SIG-M5 treated with dmso at 0.1 percent for 504 hours (cell line): Measurements from ENCODE around the gene RHOBTB1.
"Not testable (repeated sequence)": the region's sequence is repeated elsewhere in the genome, so short reads cannot be mapped to it uniquely, and the experiment has no call there.

ENCODE experiments used
- DNase-seq: peaks from one replicate; lab custom pipeline; 2025; ENCODE audit not compliant: unreplicated experiment; lab: John Stamatoyannopoulos, UW

The RHOBTB1 gene

GRCh38 chr10:60907236-60907635 lies 36.7 kb downstream of the RHOBTB1 start:
- no peak for DNase-seq

GRCh38 chr10:60906825-60907224 lies 37.2 kb downstream of the RHOBTB1 start:
- not testable (repeated sequence) for DNase-seq

GRCh38 chr10:60906411-60906810 lies 37.6 kb downstream of the RHOBTB1 start:
- no peak for DNase-seq

GRCh38 chr10:60905580-60905979 lies 38.4 kb downstream of the RHOBTB1 start:
- no peak for DNase-seq

- DNase-seq = no peak
Observed at GRCh38 chr10:60903096-60903495, 40.9 kb downstream of the RHOBTB1 start.

DNA sequence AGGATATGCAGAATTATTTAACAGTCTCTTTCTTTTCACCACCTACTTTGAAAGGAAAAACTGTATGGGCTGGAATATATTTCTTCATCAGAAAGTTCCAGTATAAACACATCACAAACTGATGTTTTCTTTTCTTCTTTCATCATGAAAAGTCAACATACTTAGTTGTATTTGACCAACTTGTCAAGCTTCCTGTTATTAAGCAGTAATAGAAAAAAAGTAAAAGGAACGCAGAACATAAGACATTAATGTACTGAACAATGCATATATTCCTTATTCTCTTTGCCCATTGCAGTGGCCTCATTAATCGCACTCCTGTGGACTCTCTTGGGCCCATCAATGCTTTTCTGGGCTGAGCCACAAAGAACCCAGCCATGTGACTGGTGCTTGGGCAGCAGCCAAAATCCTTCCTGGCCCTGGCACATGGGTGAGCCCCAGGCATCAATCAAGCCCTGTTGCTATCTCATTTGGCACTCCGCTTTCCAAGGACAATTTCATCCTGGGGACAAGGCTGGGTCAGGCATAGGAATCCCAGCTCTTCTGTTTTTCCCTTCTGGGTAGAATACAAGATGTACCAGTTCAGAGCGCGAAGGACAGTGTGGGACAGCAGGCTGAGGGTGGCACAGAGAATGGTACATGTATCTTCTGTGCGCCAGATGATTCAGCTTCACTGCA lies 42.3 kb downstream of the RHOBTB1 start:
- no peak for DNase-seq

DNA sequence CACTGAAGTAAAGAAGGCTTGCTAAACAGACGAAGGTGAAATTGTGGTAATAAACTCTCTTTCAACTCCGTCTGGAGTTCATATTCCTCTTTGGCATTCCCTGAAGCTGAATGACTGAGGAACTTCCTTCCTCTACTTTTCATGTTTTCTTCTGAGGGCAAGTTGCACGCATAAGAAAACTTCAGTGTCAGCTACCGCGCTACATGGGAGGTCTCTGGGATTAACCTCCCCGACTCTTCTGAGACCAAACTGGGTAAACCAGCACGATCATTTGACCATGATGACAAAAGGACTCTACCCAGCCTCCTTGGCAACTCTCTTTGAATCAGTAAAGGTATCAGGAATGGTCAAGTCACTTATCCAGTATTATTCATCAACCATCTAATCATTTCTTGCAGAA lies 44.7 kb downstream of the RHOBTB1 start:
- DNase-seq = no peak

- DNase-seq = no peak
Observed at GRCh38 chr10:60898321-60898720, 45.7 kb downstream of the RHOBTB1 start.

GRCh38 chr10:60896810-60897209 lies 47.2 kb downstream of the RHOBTB1 start:
- no peak for DNase-seq

GRCh38 chr10:60896033-60896432 lies 48.0 kb downstream of the RHOBTB1 start:
- DNase-seq = no peak

DNA sequence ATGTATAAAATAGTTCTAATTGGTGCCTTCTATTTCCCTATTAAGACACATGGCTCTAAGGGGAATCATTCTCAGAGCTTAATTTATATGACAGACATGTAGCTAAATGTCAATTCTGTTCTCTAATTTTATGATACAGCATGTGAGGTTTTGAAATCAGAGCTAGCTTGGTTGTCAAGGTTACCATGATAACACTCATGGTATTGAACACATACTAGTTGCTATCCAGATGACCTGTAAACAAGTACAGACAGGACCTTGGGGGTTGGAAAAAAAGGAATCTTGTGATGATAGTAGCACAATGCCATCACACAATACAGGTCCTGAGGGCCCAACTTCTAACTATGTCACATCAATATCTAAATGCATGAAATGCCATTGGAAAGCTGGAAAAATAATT lies 49.2 kb downstream of the RHOBTB1 start:
- DNase-seq = no peak

DNA sequence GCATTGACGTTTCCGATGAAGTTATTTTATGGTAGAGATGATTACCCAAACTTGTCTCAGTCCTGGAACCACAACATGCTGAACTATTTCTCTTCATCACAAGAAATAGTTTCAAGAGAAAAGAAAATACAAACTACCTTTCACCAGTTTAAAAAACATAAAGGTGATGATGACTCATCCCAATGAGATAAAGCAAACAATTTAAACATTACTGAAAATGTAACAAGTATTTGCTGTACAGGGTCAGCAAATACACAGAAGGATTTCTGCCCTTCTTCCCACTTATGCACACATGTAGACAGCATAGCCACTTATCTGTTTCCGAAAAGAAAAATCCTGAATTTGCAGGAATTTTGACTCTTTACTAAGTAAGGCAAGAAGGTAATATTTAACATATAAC lies 50.8 kb downstream of the RHOBTB1 start:
- no peak for DNase-seq

DNA sequence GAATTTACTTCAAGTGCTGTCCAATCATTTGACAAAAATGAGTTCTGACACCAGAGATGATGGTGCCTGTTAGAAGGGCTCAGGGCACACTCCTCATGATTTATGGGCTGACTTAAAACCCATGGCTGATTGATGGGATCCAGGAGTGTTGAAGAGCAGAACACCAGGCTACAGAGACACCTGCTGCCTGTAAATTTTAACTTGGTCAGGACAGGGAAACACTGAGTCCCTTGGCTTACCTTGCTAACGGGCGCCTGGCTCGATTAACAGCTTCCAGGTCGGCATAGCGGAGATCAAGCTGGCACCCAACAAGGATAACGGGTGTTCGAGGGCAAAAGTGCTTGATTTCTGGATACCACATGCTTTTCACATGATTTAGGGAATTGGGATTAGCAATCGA lies 51.4 kb downstream of the RHOBTB1 start:
- DNase-seq = no peak

DNA sequence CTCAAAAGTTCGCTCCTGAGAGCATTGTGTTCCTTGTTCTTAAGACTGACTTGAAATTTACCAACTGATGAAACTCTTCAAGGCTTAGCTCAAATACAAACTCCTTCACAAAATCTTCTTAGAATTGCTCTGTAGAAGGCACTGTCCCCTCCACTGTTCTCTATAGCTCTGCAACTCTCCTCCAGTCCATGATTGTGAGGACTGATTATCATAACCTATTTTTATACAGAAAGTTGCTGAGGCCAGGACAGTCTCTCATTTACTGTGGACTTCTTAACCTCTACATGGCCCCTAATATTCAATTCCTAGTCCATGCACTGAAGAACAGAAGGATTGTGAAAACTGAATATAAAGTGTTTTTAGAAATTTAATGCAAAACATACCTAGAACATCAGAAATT lies 53.2 kb downstream of the RHOBTB1 start:
- DNase-seq = no peak

DNA sequence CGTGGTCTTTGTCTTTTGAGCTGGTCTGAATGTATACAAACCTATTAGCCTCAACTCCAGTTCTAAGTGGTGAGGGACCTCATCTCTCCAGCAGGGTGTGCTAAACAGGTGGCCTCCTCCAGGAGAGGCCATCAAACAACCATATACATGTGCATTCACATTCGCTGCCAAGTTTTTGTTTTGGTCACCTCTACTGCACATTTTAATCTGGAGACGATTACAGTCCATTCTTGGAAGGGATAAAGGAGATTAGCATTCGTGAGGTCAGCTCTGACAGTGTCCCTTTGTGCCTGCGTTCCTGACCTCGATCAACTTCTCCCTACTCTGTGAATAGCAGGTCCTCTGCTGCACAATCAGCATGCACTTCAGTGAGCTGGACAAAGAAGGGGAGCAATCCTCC lies 60.8 kb downstream of the RHOBTB1 start:
- DNase-seq = no peak

- no peak for DNase-seq
Observed at GRCh38 chr10:60878224-60878623, 65.8 kb downstream of the RHOBTB1 start.

DNA sequence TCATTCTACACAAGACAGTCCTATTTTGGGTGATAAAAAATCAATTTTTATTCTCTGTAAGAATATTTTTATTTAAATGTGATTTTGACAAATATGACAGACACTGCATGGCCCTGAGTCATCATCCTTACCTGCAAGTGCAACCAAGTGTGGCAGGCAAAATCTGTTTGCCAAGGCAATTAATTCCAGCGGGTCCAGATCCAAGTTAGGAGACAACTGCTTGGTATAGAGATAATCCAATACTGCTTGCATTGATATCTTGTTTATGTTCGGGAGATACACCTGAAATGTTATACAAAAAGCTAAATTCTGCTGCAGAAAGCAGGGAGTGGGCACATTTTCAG lies 66.2 kb downstream of the RHOBTB1 start:
- no peak for DNase-seq

- no peak for DNase-seq
Observed at GRCh38 chr10:60877061-60877776, 66.8 kb downstream of the RHOBTB1 start.

DNA sequence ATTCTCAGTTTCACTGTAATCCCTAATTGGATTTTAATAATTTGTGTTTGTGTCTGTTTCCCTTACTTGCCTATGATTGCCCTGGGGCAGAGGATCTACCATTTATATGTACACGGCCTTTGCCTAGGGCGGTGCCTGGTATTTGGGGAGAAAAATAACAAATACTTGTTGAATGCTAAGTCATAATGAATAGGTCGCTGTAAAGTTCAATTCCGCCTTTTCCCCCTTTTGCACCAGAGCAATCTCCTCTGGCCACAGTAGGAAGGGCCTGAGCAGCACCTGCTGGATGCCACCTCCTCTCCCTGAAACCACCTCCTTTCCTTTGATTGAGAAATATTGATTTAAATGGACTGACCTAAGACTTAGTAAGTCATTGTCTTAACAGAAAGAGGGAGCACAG lies 70.2 kb downstream of the RHOBTB1 start:
- DNase-seq = no peak

GRCh38 chr10:60872451-60872850 lies 71.5 kb downstream of the RHOBTB1 start:
- DNase-seq = no peak

DNA sequence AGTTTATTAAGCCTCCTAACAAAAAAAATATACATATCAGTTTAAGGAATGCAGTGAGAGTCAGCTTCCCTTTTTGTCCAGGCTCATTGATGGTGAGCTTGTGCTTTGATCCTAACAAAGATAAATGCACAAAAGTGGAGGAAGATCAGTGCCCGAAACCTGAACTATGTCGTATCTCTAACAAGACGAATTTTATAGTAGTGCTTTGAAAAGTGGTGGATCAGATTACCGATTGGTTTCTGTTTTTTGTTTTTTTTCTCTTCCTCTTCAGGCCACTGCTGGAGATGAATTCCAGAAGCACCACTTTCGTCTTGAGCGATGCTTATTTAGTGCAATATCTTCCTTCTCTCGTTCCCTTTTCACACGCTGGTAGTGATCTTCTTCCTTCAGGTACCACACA lies 72.8 kb downstream of the RHOBTB1 start:
- no peak for DNase-seq

- no peak for DNase-seq
Observed at GRCh38 chr10:60870803-60871202, 73.2 kb downstream of the RHOBTB1 start.

DNA sequence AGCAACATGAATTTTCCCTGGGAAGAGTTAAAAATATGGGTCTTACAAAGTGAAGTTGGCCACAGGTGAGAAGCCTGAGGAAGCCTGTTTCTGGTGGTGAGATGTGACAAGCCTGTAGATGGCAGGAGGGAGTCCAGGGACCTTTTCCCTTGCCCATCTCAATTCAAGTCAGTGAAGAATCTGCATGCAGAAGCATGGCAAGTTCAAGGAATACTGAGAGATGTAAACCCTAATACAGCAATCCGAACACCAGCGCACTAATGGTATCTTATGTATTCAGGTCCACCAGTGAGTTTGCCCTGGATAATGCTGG lies 73.6 kb downstream of the RHOBTB1 start:
- DNase-seq = no peak
